ENCODE data around the gene TRPC3. TPM values are rescaled to one million over a fixed set of nuclear protein-coding genes. Genes with fewer than 3 reads are reported as not detected.

Gene TRPC3
- total and polyA plus RNA-seq, 2 donors, result 0.14 to 0.24 TPM

GRCh38 chr4:121978172-121978516 is 26.3 kb upstream of the TRPC3 start:
- no peak overlapping the region for H3K27ac ChIP-seq (ENCODE audit: low read depth in 1 of 2, low read length in 1 of 2)
- H3K27me3 ChIP-seq (ENCODE audit: control insufficient read depth in 2 of 2, insufficient read depth in 1 of 2, low read length in 1 of 2), result no peaks in the 10 kb centered on the region
- no peak for DNase-seq (ENCODE audit: low read depth in 6 of 9, low spot score in 9 of 9)
- H3K36me3 ChIP-seq (ENCODE audit: control insufficient read depth in 2 of 2, insufficient read depth in 2 of 2, low read length in 1 of 2), result no peaks in the 10 kb centered on the region
- H3K4me3 ChIP-seq (ENCODE audit: low read length in 2 of 2), result no peak overlapping the region
- no peaks in the 10 kb centered on the region for H3K4me1 ChIP-seq (ENCODE audit: control insufficient read depth in 2 of 2, insufficient read depth in 2 of 2, low read length in 2 of 2)
- 89% methylated on average over 2 of the region's 2 CpGs for WGBS
- H3K9me3 ChIP-seq (ENCODE audit: control insufficient read depth in 2 of 2, insufficient read depth in 1 of 2, low read length in 1 of 2), result no peaks in the 10 kb centered on the region

GRCh38 chr4:121977251-121978171 is 25.7 kb upstream of the TRPC3 start:
- Histone ChIP-seq H3K4me3 (ENCODE audit: low read length in 2 of 2) (no peak overlapping the region), H3K36me3 (ENCODE audit: control insufficient read depth in 2 of 2, insufficient read depth in 2 of 2, low read length in 1 of 2) (no peaks in the 10 kb centered on the region), H3K27me3 (ENCODE audit: control insufficient read depth in 2 of 2, insufficient read depth in 1 of 2, low read length in 1 of 2) (no peaks in the 10 kb centered on the region), H3K4me1 (ENCODE audit: control insufficient read depth in 2 of 2, insufficient read depth in 2 of 2, low read length in 2 of 2) (no peaks in the 10 kb centered on the region), H3K9me3 (ENCODE audit: control insufficient read depth in 2 of 2, insufficient read depth in 1 of 2, low read length in 1 of 2) (no peaks in the 10 kb centered on the region), H3K27ac (ENCODE audit: low read depth in 1 of 2, low read length in 1 of 2) (no peak overlapping the region)
- DNase-seq (ENCODE audit: low read depth in 6 of 9, low spot score in 9 of 9), result no peak
- 91% methylated on average over 9 of the region's 9 CpGs for WGBS

- no peak overlapping the region for H3K4me3 ChIP-seq (ENCODE audit: low read length in 2 of 2)
- DNase-seq (ENCODE audit: low read depth in 6 of 9, low spot score in 9 of 9), result no peak
- WGBS, result 89% methylated on average over 2 of the region's 2 CpGs
These were observed 23.9 kb upstream of the TRPC3 start for GRCh38 chr4:121975784-121976183.

GRCh38 chr4:121973816-121974215 is 22.0 kb upstream of the TRPC3 start:
- WGBS, result 93% methylated on average over 4 of the region's 4 CpGs
- no peak for DNase-seq (ENCODE audit: low read depth in 6 of 9, low spot score in 9 of 9)

More at GRCh38 chr4:121975784-121976183, 23.9 kb upstream of the TRPC3 start:
- Histone ChIP-seq H3K36me3 (ENCODE audit: control insufficient read depth in 2 of 2, insufficient read depth in 2 of 2, low read length in 1 of 2) (no peaks in the 10 kb centered on the region), H3K27me3 (ENCODE audit: control insufficient read depth in 2 of 2, insufficient read depth in 1 of 2, low read length in 1 of 2) (no peaks in the 10 kb centered on the region), H3K27ac (ENCODE audit: low read depth in 1 of 2, low read length in 1 of 2) (no peak overlapping the region), H3K9me3 (ENCODE audit: control insufficient read depth in 2 of 2, insufficient read depth in 1 of 2, low read length in 1 of 2) (no peaks in the 10 kb centered on the region), H3K4me1 (ENCODE audit: control insufficient read depth in 2 of 2, insufficient read depth in 2 of 2, low read length in 2 of 2) (no peaks in the 10 kb centered on the region)

GRCh38 chr4:121968859-121969258 is 17.0 kb upstream of the TRPC3 start:
- no peak for DNase-seq (ENCODE audit: low read depth in 6 of 9, low spot score in 9 of 9)
- Histone ChIP-seq H3K27ac (ENCODE audit: low read depth in 1 of 2, low read length in 1 of 2) (no peak overlapping the region), H3K27me3 (ENCODE audit: control insufficient read depth in 2 of 2, insufficient read depth in 1 of 2, low read length in 1 of 2) (no peaks in the 10 kb centered on the region), H3K9me3 (ENCODE audit: control insufficient read depth in 2 of 2, insufficient read depth in 1 of 2, low read length in 1 of 2) (no peaks in the 10 kb centered on the region), H3K4me3 (ENCODE audit: low read length in 2 of 2) (no peak overlapping the region), H3K36me3 (ENCODE audit: control insufficient read depth in 2 of 2, insufficient read depth in 2 of 2, low read length in 1 of 2) (no peaks in the 10 kb centered on the region), H3K4me1 (ENCODE audit: control insufficient read depth in 2 of 2, insufficient read depth in 2 of 2, low read length in 2 of 2) (no peaks in the 10 kb centered on the region)
- WGBS, result 96% methylated on average over 1 of the region's 1 CpG

More at GRCh38 chr4:121973816-121974215, 22.0 kb upstream of the TRPC3 start:
- H3K27me3 ChIP-seq (ENCODE audit: control insufficient read depth in 2 of 2, insufficient read depth in 1 of 2, low read length in 1 of 2), result no peaks in the 10 kb centered on the region
- H3K4me1 ChIP-seq (ENCODE audit: control insufficient read depth in 2 of 2, insufficient read depth in 2 of 2, low read length in 2 of 2), result no peaks in the 10 kb centered on the region
- no peaks in the 10 kb centered on the region for H3K9me3 ChIP-seq (ENCODE audit: control insufficient read depth in 2 of 2, insufficient read depth in 1 of 2, low read length in 1 of 2)
- no peak overlapping the region for H3K4me3 ChIP-seq (ENCODE audit: low read length in 2 of 2)
- H3K27ac ChIP-seq (ENCODE audit: low read depth in 1 of 2, low read length in 1 of 2), result no peak overlapping the region
- H3K36me3 ChIP-seq (ENCODE audit: control insufficient read depth in 2 of 2, insufficient read depth in 2 of 2, low read length in 1 of 2), result no peaks in the 10 kb centered on the region

GRCh38 chr4:121964958-121965357 is 13.1 kb upstream of the TRPC3 start:
- 97% methylated on average over 1 of the region's 1 CpG for WGBS
- Histone ChIP-seq H3K4me1 (ENCODE audit: control insufficient read depth in 2 of 2, insufficient read depth in 2 of 2, low read length in 2 of 2) (no peaks in the 10 kb centered on the region), H3K27me3 (ENCODE audit: control insufficient read depth in 2 of 2, insufficient read depth in 1 of 2, low read length in 1 of 2) (no peaks in the 10 kb centered on the region), H3K9me3 (ENCODE audit: control insufficient read depth in 2 of 2, insufficient read depth in 1 of 2, low read length in 1 of 2) (no peaks in the 10 kb centered on the region), H3K4me3 (ENCODE audit: low read length in 2 of 2) (no peak overlapping the region), H3K27ac (ENCODE audit: low read depth in 1 of 2, low read length in 1 of 2) (no peak overlapping the region), H3K36me3 (ENCODE audit: control insufficient read depth in 2 of 2, insufficient read depth in 2 of 2, low read length in 1 of 2) (no peaks in the 10 kb centered on the region)
- DNase-seq (ENCODE audit: low read depth in 6 of 9, low spot score in 9 of 9), result no peak

- Histone ChIP-seq H3K4me3 (ENCODE audit: low read length in 2 of 2) (no peak overlapping the region), H3K27ac (ENCODE audit: low read depth in 1 of 2, low read length in 1 of 2) (no peak overlapping the region), H3K4me1 (ENCODE audit: control insufficient read depth in 2 of 2, insufficient read depth in 2 of 2, low read length in 2 of 2) (no peaks in the 10 kb centered on the region), H3K36me3 (ENCODE audit: control insufficient read depth in 2 of 2, insufficient read depth in 2 of 2, low read length in 1 of 2) (no peaks in the 10 kb centered on the region), H3K27me3 (ENCODE audit: control insufficient read depth in 2 of 2, insufficient read depth in 1 of 2, low read length in 1 of 2) (peaks cover 2 to 3% of the 10 kb centered on the region in 2 donors), H3K9me3 (ENCODE audit: control insufficient read depth in 2 of 2, insufficient read depth in 1 of 2, low read length in 1 of 2) (no peaks in the 10 kb centered on the region)
- 88% methylated on average over 1 of the region's 1 CpG for WGBS
- no peak for DNase-seq (ENCODE audit: low read depth in 6 of 9, low spot score in 9 of 9)
These were observed 9.0 kb upstream of the TRPC3 start for GRCh38 chr4:121960818-121961217.

GRCh38 chr4:121958777-121959176 is 6.9 kb upstream of the TRPC3 start:
- Histone ChIP-seq H3K27ac (ENCODE audit: low read depth in 1 of 2, low read length in 1 of 2) (no peak overlapping the region), H3K9me3 (ENCODE audit: control insufficient read depth in 2 of 2, insufficient read depth in 1 of 2, low read length in 1 of 2) (no peaks in the 10 kb centered on the region), H3K4me1 (ENCODE audit: control insufficient read depth in 2 of 2, insufficient read depth in 2 of 2, low read length in 2 of 2) (no peaks in the 10 kb centered on the region), H3K4me3 (ENCODE audit: low read length in 2 of 2) (no peak overlapping the region), H3K36me3 (ENCODE audit: control insufficient read depth in 2 of 2, insufficient read depth in 2 of 2, low read length in 1 of 2) (no peaks in the 10 kb centered on the region), H3K27me3 (ENCODE audit: control insufficient read depth in 2 of 2, insufficient read depth in 1 of 2, low read length in 1 of 2) (peaks cover 4 to 16% of the 10 kb centered on the region in 2 donors)
- DNase-seq (ENCODE audit: low read depth in 6 of 9, low spot score in 9 of 9), result no peak
- WGBS, result 84% methylated on average over 2 of the region's 2 CpGs

GRCh38 chr4:121957266-121957665 is 5.4 kb upstream of the TRPC3 start:
- H3K27me3 ChIP-seq (ENCODE audit: control insufficient read depth in 2 of 2, insufficient read depth in 1 of 2, low read length in 1 of 2), result peaks cover 17 to 31% of the 10 kb centered on the region in 2 donors
- 96% methylated on average over 3 of the region's 3 CpGs for WGBS
- H3K4me3 ChIP-seq (ENCODE audit: low read length in 2 of 2), result no peak overlapping the region
- H3K36me3 ChIP-seq (ENCODE audit: control insufficient read depth in 2 of 2, insufficient read depth in 2 of 2, low read length in 1 of 2), result no peaks in the 10 kb centered on the region
- no peak for DNase-seq (ENCODE audit: low read depth in 6 of 9, low spot score in 9 of 9)
- no peak overlapping the region for H3K27ac ChIP-seq (ENCODE audit: low read depth in 1 of 2, low read length in 1 of 2)
- no peaks in the 10 kb centered on the region for H3K9me3 ChIP-seq (ENCODE audit: control insufficient read depth in 2 of 2, insufficient read depth in 1 of 2, low read length in 1 of 2)
- no peaks in the 10 kb centered on the region for H3K4me1 ChIP-seq (ENCODE audit: control insufficient read depth in 2 of 2, insufficient read depth in 2 of 2, low read length in 2 of 2)
